ENCODE data around the gene CACNA2D4. TPM values are rescaled to one million over a fixed set of nuclear protein-coding genes. Genes with fewer than 3 reads are reported as not detected.
A peak's percentile ranks its signal among the peaks of the same experiment; 100 is the strongest.

The CACNA2D4 gene
- total and polyA plus RNA-seq, 4 donors = 0.82 to 2.8 (median 1.3) TPM

DNA sequence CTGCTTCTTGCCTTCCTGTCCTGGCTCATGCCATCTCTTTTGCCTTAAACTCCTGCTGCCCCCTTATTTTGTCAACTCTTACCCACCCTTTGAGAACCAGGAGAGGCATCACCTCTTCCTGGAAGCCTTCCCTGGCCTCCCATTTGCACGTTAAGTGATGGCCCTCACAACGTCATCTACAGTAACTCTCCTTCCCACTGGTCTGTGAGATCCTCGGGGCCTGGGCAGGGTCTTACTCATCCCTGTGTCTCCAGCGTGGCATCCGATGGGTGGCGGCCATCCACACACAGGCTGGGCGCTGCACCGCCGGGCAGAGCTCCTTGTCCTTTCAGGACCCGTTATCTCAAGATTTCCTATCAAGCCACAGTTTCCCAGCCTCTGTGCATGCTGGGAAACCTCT lies 16.8 kb upstream of the CACNA2D4 start:
- Histone ChIP-seq H3K9me3 (ENCODE audit: control insufficient read depth in 4 of 4, low read length in 3 of 4) (no peaks in the 10 kb centered on the region), H3K36me3 (ENCODE audit: control insufficient read depth in 4 of 4, insufficient read depth in 3 of 4, low read depth in 1 of 4, low read length in 3 of 4) (peaks cover 0 to 7% (median 4%) of the 10 kb centered on the region in 4 donors), H3K9ac (ENCODE audit: low read depth in 1 of 2, low read length in 2 of 2) (no peak overlapping the region), H3K27me3 (ENCODE audit: control insufficient read depth in 4 of 4, insufficient read depth in 4 of 4, low read length in 3 of 4) (no peaks in the 10 kb centered on the region), H3K4me1 (ENCODE audit: control insufficient read depth in 4 of 4, insufficient read depth in 4 of 4, low read length in 3 of 4) (peaks cover 2 to 29% (median 23%) of the 10 kb centered on the region in 4 donors), H3K27ac (ENCODE audit: low read depth in 1 of 2, low read length in 2 of 2) (no peak overlapping the region), H3K4me3 (ENCODE audit: low read depth in 1 of 3, low read length in 3 of 3) (no peak overlapping the region)
- no peak for DNase-seq (ENCODE audit: low spot score)
- WGBS = 82% methylated on average over 10 of the region's 10 CpGs
- TF ChIP-seq NR2F2 (IDR thresholded peaks at IDR 0.05) = no peak
- TF ChIP-seq HNF4A (conservative IDR thresholded peaks at IDR 0.05) = no peak
- no peak for TF ChIP-seq FOXA1 (IDR thresholded peaks at IDR 0.05)
- TF ChIP-seq TAF1 (conservative IDR thresholded peaks at IDR 0.05) = no peak
- TF ChIP-seq GABPA (IDR thresholded peaks at IDR 0.05 in 1 of 2, conservative IDR thresholded peaks at IDR 0.05 in 1 of 2) = no peak
- TF ChIP-seq SP1 (IDR thresholded peaks at IDR 0.05) = no peak
- TF ChIP-seq JUND (IDR thresholded peaks at IDR 0.05) = no peak
- TF ChIP-seq HNF4G (IDR thresholded peaks at IDR 0.05) = no peak
- TF ChIP-seq, protein P1, sequence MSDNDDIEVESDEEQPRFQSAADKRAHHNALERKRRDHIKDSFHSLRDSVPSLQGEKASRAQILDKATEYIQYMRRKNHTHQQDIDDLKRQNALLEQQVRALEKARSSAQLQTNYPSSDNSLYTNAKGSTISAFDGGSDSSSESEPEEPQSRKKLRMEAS (IDR thresholded peaks at IDR 0.05) = no peak
- TF ChIP-seq YY1 (IDR thresholded peaks at IDR 0.05) = no peak
- TF ChIP-seq, protein P2, sequence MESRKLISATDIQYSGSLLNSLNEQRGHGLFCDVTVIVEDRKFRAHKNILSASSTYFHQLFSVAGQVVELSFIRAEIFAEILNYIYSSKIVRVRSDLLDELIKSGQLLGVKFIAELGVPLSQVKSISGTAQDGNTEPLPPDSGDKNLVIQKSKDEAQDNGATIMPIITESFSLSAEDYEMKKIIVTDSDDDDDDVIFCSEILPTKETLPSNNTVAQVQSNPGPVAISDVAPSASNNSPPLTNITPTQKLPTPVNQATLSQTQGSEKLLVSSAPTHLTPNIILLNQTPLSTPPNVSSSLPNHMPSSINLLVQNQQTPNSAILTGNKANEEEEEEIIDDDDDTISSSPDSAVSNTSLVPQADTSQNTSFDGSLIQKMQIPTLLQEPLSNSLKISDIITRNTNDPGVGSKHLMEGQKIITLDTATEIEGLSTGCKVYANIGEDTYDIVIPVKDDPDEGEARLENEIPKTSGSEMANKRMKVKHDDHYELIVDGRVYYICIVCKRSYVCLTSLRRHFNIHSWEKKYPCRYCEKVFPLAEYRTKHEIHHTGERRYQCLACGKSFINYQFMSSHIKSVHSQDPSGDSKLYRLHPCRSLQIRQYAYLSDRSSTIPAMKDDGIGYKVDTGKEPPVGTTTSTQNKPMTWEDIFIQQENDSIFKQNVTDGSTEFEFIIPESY (IDR thresholded peaks at IDR 0.05) = no peak

DNA sequence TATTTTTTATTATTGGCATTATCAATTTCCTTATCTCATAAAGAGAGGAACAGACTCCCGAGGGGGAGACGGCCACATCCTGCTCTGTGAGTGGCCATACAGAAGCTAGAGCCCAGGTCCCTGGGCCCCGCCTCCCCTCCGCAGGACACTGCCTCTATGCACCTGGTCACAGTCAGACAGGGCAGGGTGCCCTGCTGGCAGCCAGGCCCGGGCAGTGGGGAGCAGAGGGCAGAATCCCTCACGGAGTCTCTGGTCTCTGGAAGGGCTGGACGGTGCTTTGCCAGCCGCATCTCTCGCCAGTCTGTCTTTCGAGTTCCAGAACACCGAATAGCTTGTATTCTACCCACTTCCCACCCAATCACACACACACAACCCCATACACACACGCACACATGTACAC lies 16.4 kb upstream of the CACNA2D4 start:
- Histone ChIP-seq H3K27ac (ENCODE audit: low read depth in 1 of 2, low read length in 2 of 2) (no peak overlapping the region), H3K9ac (ENCODE audit: low read depth in 1 of 2, low read length in 2 of 2) (no peak overlapping the region), H3K9me3 (ENCODE audit: control insufficient read depth in 4 of 4, low read length in 3 of 4) (no peaks in the 10 kb centered on the region), H3K36me3 (ENCODE audit: control insufficient read depth in 4 of 4, insufficient read depth in 3 of 4, low read depth in 1 of 4, low read length in 3 of 4) (peaks cover 0 to 7% (median 4%) of the 10 kb centered on the region in 4 donors), H3K27me3 (ENCODE audit: control insufficient read depth in 4 of 4, insufficient read depth in 4 of 4, low read length in 3 of 4) (no peaks in the 10 kb centered on the region), H3K4me3 (ENCODE audit: low read depth in 1 of 3, low read length in 3 of 3) (no peak overlapping the region), H3K4me1 (ENCODE audit: control insufficient read depth in 4 of 4, insufficient read depth in 4 of 4, low read length in 3 of 4) (peaks cover 2 to 28% (median 22%) of the 10 kb centered on the region in 4 donors)
- 75% methylated on average over 12 of the region's 12 CpGs for WGBS
- peak; percentile 29 for DNase-seq (ENCODE audit: low spot score)
- no peak for TF ChIP-seq JUND (IDR thresholded peaks at IDR 0.05)
- TF ChIP-seq RXRA (IDR thresholded peaks at IDR 0.05) = no peak
- no peak for TF ChIP-seq EGR1 (IDR thresholded peaks at IDR 0.05; ENCODE audit: low read depth in 2 of 2)
- no peak for TF ChIP-seq YY1 (IDR thresholded peaks at IDR 0.05)
- no peak for TF ChIP-seq FOXA1 (IDR thresholded peaks at IDR 0.05)
- no peak for TF ChIP-seq HNF4G (IDR thresholded peaks at IDR 0.05)
- TF ChIP-seq, protein P3, sequence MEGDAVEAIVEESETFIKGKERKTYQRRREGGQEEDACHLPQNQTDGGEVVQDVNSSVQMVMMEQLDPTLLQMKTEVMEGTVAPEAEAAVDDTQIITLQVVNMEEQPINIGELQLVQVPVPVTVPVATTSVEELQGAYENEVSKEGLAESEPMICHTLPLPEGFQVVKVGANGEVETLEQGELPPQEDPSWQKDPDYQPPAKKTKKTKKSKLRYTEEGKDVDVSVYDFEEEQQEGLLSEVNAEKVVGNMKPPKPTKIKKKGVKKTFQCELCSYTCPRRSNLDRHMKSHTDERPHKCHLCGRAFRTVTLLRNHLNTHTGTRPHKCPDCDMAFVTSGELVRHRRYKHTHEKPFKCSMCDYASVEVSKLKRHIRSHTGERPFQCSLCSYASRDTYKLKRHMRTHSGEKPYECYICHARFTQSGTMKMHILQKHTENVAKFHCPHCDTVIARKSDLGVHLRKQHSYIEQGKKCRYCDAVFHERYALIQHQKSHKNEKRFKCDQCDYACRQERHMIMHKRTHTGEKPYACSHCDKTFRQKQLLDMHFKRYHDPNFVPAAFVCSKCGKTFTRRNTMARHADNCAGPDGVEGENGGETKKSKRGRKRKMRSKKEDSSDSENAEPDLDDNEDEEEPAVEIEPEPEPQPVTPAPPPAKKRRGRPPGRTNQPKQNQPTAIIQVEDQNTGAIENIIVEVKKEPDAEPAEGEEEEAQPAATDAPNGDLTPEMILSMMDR (IDR thresholded peaks at IDR 0.05; ENCODE audit: low read depth, low read length, missing input control) = no peak
- TF ChIP-seq HNF4A (conservative IDR thresholded peaks at IDR 0.05) = no peak
- TF ChIP-seq, protein P4, sequence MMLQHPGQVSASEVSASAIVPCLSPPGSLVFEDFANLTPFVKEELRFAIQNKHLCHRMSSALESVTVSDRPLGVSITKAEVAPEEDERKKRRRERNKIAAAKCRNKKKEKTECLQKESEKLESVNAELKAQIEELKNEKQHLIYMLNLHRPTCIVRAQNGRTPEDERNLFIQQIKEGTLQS (IDR thresholded peaks at IDR 0.05) = no peak
- TF ChIP-seq GABPA (IDR thresholded peaks at IDR 0.05 in 1 of 2, conservative IDR thresholded peaks at IDR 0.05 in 1 of 2) = no peak
- no peak for TF ChIP-seq SP1 (IDR thresholded peaks at IDR 0.05)
- TF ChIP-seq RAD21 (IDR thresholded peaks at IDR 0.05) = no peak
- no peak for TF ChIP-seq FOXA2 (IDR thresholded peaks at IDR 0.05)
- no peak for TF ChIP-seq NR2F2 (IDR thresholded peaks at IDR 0.05)
- TF ChIP-seq TAF1 (conservative IDR thresholded peaks at IDR 0.05) = no peak
- TF ChIP-seq, protein P5, sequence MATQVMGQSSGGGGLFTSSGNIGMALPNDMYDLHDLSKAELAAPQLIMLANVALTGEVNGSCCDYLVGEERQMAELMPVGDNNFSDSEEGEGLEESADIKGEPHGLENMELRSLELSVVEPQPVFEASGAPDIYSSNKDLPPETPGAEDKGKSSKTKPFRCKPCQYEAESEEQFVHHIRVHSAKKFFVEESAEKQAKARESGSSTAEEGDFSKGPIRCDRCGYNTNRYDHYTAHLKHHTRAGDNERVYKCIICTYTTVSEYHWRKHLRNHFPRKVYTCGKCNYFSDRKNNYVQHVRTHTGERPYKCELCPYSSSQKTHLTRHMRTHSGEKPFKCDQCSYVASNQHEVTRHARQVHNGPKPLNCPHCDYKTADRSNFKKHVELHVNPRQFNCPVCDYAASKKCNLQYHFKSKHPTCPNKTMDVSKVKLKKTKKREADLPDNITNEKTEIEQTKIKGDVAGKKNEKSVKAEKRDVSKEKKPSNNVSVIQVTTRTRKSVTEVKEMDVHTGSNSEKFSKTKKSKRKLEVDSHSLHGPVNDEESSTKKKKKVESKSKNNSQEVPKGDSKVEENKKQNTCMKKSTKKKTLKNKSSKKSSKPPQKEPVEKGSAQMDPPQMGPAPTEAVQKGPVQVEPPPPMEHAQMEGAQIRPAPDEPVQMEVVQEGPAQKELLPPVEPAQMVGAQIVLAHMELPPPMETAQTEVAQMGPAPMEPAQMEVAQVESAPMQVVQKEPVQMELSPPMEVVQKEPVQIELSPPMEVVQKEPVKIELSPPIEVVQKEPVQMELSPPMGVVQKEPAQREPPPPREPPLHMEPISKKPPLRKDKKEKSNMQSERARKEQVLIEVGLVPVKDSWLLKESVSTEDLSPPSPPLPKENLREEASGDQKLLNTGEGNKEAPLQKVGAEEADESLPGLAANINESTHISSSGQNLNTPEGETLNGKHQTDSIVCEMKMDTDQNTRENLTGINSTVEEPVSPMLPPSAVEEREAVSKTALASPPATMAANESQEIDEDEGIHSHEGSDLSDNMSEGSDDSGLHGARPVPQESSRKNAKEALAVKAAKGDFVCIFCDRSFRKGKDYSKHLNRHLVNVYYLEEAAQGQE (IDR thresholded peaks at IDR 0.05) = no peak
- TF ChIP-seq, protein P2 (IDR thresholded peaks at IDR 0.05) = no peak
- TF ChIP-seq, protein P1 (IDR thresholded peaks at IDR 0.05) = no peak
